K562 (cell line): ENCODE data around the gene GZMA. TPM values are rescaled to one million over a fixed set of nuclear protein-coding genes. Genes with fewer than 3 reads are reported as not detected.
A peak's percentile ranks its signal among the peaks of the same experiment; 100 is the strongest.

ENCODE experiments used
- ARHGAP35 ChIP-seq: fragments of 450-650 bp; IDR thresholded peaks from 2 replicates; pipeline ENCODE4 v1.6.1; 2018; ENCODE audit not compliant: partially characterized antibody
- ARID3A ChIP-seq: IDR thresholded peaks from 2 replicates; pipeline ENCODE4 v1.6.1; 2012; ENCODE audit warnings: low read depth, low read length, improper control_type of control experiment, borderline replicate concordance
- ATF4 ChIP-seq: fragments of 450-650 bp; formaldehyde crosslinking; IDR thresholded peaks from 2 replicates; pipeline ENCODE4 v1.4.0; 2022; ENCODE audit warnings: mild to moderate bottlenecking, moderate library complexity
- DPF2 ChIP-seq: fragments of 450-650 bp; IDR thresholded peaks from 2 replicates; pipeline ENCODE4 v1.6.1; 2016
- ETV1 ChIP-seq: fragments of 450-650 bp; conservative IDR thresholded peaks from 2 replicates; pipeline ENCODE4 v1.6.1; 2016; ENCODE audit warnings: missing genetic modification characterization, control low read depth, low read depth, missing compliant biosample characterization
- HLTF ChIP-seq: fragments of 450-650 bp; IDR thresholded peaks from 2 replicates; pipeline ENCODE4 v1.6.1; 2016
- HNRNPK ChIP-seq: fragments of 200-400 bp; formaldehyde crosslinking; IDR thresholded peaks from one replicate; pipeline ENCODE4 v1.6.1; 2018; ENCODE audit warnings: mild to moderate bottlenecking, low read depth, low read length; ENCODE audit not compliant: poor library complexity, severe bottlenecking
- JUND ChIP-seq, 2 experiments: IDR thresholded peaks; 2 replicates in 1 of 2; 3 replicates in 1 of 2; pipeline ENCODE4 v1.6.1; 2011; ENCODE audit warnings: borderline replicate concordance in 2 of 2, low read depth in 2 of 2, low read length in 2 of 2, improper control_type of control experiment in 1 of 2, missing biosample characterization in 1 of 2, missing genetic modification characterization in 1 of 2, missing genetic modification reagents in 1 of 2
- NFRKB ChIP-seq: fragments of 450-650 bp; IDR thresholded peaks from 2 replicates; pipeline ENCODE4 v1.6.1; 2016; ENCODE audit warnings: low read depth
- OTX1 ChIP-seq: fragments of 450-650 bp; formaldehyde crosslinking; IDR thresholded peaks from 2 replicates; pipeline ENCODE4 v1.4.0; 2022; ENCODE audit warnings: mild to moderate bottlenecking
- PHF20 ChIP-seq: fragments of 450-650 bp; IDR thresholded peaks from 2 replicates; pipeline ENCODE4 v1.6.1; 2018; ENCODE audit not compliant: partially characterized antibody
- POLR2AphosphoS5 ChIP-seq: IDR thresholded peaks from 2 replicates; pipeline ENCODE4 v1.6.1; 2011; ENCODE audit warnings: mild to moderate bottlenecking, low read depth, low read length, moderate library complexity; ENCODE audit not compliant: control insufficient read depth, insufficient read depth
- PTRF ChIP-seq: fragments of 450-650 bp; IDR thresholded peaks from 2 replicates; pipeline ENCODE4 v1.6.1; 2016; ENCODE audit warnings: mild to moderate bottlenecking, missing genetic modification characterization, missing compliant biosample characterization
- PYGO2 ChIP-seq: fragments of 450-650 bp; IDR thresholded peaks from 2 replicates; pipeline ENCODE4 v1.6.1; 2016; ENCODE audit warnings: mild to moderate bottlenecking, missing genetic modification characterization, moderate library complexity, missing compliant biosample characterization
- SMC3 ChIP-seq: conservative IDR thresholded peaks from 2 replicates; pipeline ENCODE4 v1.6.1; 2011; ENCODE audit warnings: low read depth, low read length, improper control_type of control experiment; ENCODE audit not compliant: insufficient read depth
- SPI1 ChIP-seq: IDR thresholded peaks from 2 replicates; pipeline ENCODE4 v1.6.1; 2011; ENCODE audit warnings: low read depth, low read length, control low read depth, borderline replicate concordance
- TBP ChIP-seq: optimal IDR thresholded peaks from 2 replicates; pipeline ENCODE3; 2011; ENCODE audit warnings: low read depth, low read length, improper control_type of control experiment
- USF2 ChIP-seq: sonication (generic); formaldehyde crosslinking; IDR thresholded peaks from 2 replicates; pipeline ENCODE4 v1.5.0; 2020; ENCODE audit warnings: missing genetic modification reagents
- ZBED1 ChIP-seq: IDR thresholded peaks from 2 replicates; pipeline ENCODE4 v1.6.1; 2014
- ZBTB5 ChIP-seq: fragments of 450-650 bp; IDR thresholded peaks from 2 replicates; pipeline ENCODE4 v1.6.1; 2017; ENCODE audit warnings: antibody characterized with exemption
- ZNF398 ChIP-seq: fragments of 250-450 bp; sonication (Bioruptor Pico); IDR thresholded peaks from 2 replicates; pipeline ENCODE4 v1.8.0; 2021; ENCODE audit warnings: moderate library complexity, mild to moderate bottlenecking, inconsistent platforms
- ZNF57 ChIP-seq: fragments of 450-650 bp; formaldehyde crosslinking; IDR thresholded peaks from 2 replicates; pipeline ENCODE4 v1.4.0; 2020; ENCODE audit warnings: mild to moderate bottlenecking, moderate library complexity
- polyA plus RNA-seq, 8 experiments: library from polyadenylated mRNA; depleted of rRNA in 4 of 8; stranded (reverse) in 5 of 8; unstranded in 3 of 8; fragments of >200 nt; fragmentation: Nextera tagmentation in 2 of 8; fragmentation: Illumina TruSeq in 1 of 8; extraction: Ambion mirVana in 2 of 8; extraction: Trizol in 1 of 8; gene quantifications; 2 replicates each; pipeline versions ENCODE4 v1.2.1 to v1.2.3, GENCODE V29; 2011 to 2014; ENCODE audit warnings: inconsistent platforms in 1 of 8, missing spikeins in 1 of 8
- total RNA-seq, 7 experiments: library from RNA; depleted of rRNA in 6 of 7; stranded (reverse); fragments of >200 nt in 6 of 7; fragmentation: Illumina TruSeq in 2 of 7; extraction: Trizol in 2 of 7; gene quantifications; 2 replicates each; pipeline versions ENCODE4 v1.2.1 to v1.2.3, GENCODE V29; 2011 to 2021; ENCODE audit warnings: low replicate concordance in 1 of 7

The GZMA gene
- total and polyA plus RNA-seq, 9 of the 15 experiments (the other 6 are each of a cell fraction or from before 2014, with no cell fraction given) = not detected

- no peak for TF ChIP-seq ZNF57
- TF ChIP-seq PHF20 = no peak
- TF ChIP-seq HLTF = no peak
- no peak for TF ChIP-seq ZBTB5
- no peak for TF ChIP-seq ARID3A
- no peak for TF ChIP-seq TBP
- TF ChIP-seq USF2 = no peak
- no peak for TF ChIP-seq HNRNPK
- TF ChIP-seq JUND (IDR thresholded peaks at IDR 0.05; ENCODE audit: borderline replicate concordance, low read depth, low read length) = peak; percentile 22; the same call in 1 of the 2 replicates
- no peak for TF ChIP-seq JUND (tag; IDR thresholded peaks at IDR 0.05; ENCODE audit: borderline replicate concordance, low read depth, low read length)
- no peak for TF ChIP-seq ARHGAP35
- TF ChIP-seq OTX1 (CRISPR knock-in tag) = no peak
- TF ChIP-seq ZNF398 (CRISPR knock-in tag) = no peak
- no peak for TF ChIP-seq NFRKB
- no peak for TF ChIP-seq ATF4
- TF ChIP-seq POLR2AphosphoS5 = no peak
- no peak for TF ChIP-seq DPF2
- no peak for TF ChIP-seq PTRF
- peak; percentile 0; the same call in 1 of the 2 replicates for TF ChIP-seq SPI1
- TF ChIP-seq ZBED1 = no peak
- no peak for TF ChIP-seq PYGO2 (tag)
- peak; percentile 81 for TF ChIP-seq SMC3
- TF ChIP-seq ETV1 (tag) = peak; percentile 49; the same call in 1 of the 2 replicates
These were observed 44.2 kb downstream of the GZMA start (continued) for GRCh38 chr5:55146543-55147151.
